ENCODE data around the gene AKR1B1. TPM values are rescaled to one million over a fixed set of nuclear protein-coding genes. Genes with fewer than 3 reads are reported as not detected.

Gene AKR1B1
- total RNA-seq, 1 donor: 85.8 TPM

- DNase-seq (ENCODE audit: insufficient read length, low spot score, missing footprints): peak; percentile 92
- Histone ChIP-seq H3K27me3 (ENCODE audit: insufficient read depth, low read length) (no peaks in the 10 kb centered on the region), H2AFZ (ENCODE audit: low read length) (peak overlapping the region; percentile 98), H3K4me2 (ENCODE audit: insufficient read depth, low read length) (peak overlapping the region; percentile 94), H3K4me1 (ENCODE audit: insufficient read depth, low read length) (peaks cover 18% of the 10 kb centered on the region), H3K36me3 (ENCODE audit: insufficient read depth, low read length) (no peaks in the 10 kb centered on the region), H3K4me3 (ENCODE audit: insufficient read depth, low read length) (peak overlapping the region; percentile 70), H3K9me3 (ENCODE audit: low read depth, low read length) (no peaks in the 10 kb centered on the region), H3K79me2 (ENCODE audit: insufficient read depth, low read length) (no peaks in the 10 kb centered on the region), H4K20me1 (ENCODE audit: insufficient read depth, low read length) (no peaks in the 10 kb centered on the region), H3K27ac (ENCODE audit: low read depth, low read length) (peak overlapping the region; percentile 64)
- TF ChIP-seq CTCF (IDR thresholded peaks at IDR 0.05; ENCODE audit: extremely low read depth, low read depth, low read length): peak; percentile 89
These were observed 26.4 kb downstream of the AKR1B1 start for GRCh38 chr7:134432296-134433152.

GRCh38 chr7:134431815-134432214 is 27.1 kb downstream of the AKR1B1 start:
- peak overlapping the region; percentile 98 for H2AFZ ChIP-seq (ENCODE audit: low read length)
- TF ChIP-seq CTCF (IDR thresholded peaks at IDR 0.05; ENCODE audit: extremely low read depth, low read depth, low read length): no peak
- peak overlapping the region; percentile 70 for H3K4me3 ChIP-seq (ENCODE audit: insufficient read depth, low read length)
- no peak for DNase-seq (ENCODE audit: insufficient read length, low spot score, missing footprints)
- peaks cover 18% of the 10 kb centered on the region for H3K4me1 ChIP-seq (ENCODE audit: insufficient read depth, low read length)
- no peaks in the 10 kb centered on the region for H3K9me3 ChIP-seq (ENCODE audit: low read depth, low read length)
- peak overlapping the region; percentile 64 for H3K27ac ChIP-seq (ENCODE audit: low read depth, low read length)
- no peaks in the 10 kb centered on the region for H3K36me3 ChIP-seq (ENCODE audit: insufficient read depth, low read length)
- no peaks in the 10 kb centered on the region for H3K79me2 ChIP-seq (ENCODE audit: insufficient read depth, low read length)
- no peaks in the 10 kb centered on the region for H4K20me1 ChIP-seq (ENCODE audit: insufficient read depth, low read length)
- no peaks in the 10 kb centered on the region for H3K27me3 ChIP-seq (ENCODE audit: insufficient read depth, low read length)
- peak overlapping the region; percentile 94 for H3K4me2 ChIP-seq (ENCODE audit: insufficient read depth, low read length)

GRCh38 chr7:134429481-134429880 is 29.4 kb downstream of the AKR1B1 start:
- no peaks in the 10 kb centered on the region for H4K20me1 ChIP-seq (ENCODE audit: insufficient read depth, low read length)
- H3K4me2 ChIP-seq (ENCODE audit: insufficient read depth, low read length): no peak overlapping the region
- H3K4me1 ChIP-seq (ENCODE audit: insufficient read depth, low read length): peaks cover 11% of the 10 kb centered on the region
- H3K36me3 ChIP-seq (ENCODE audit: insufficient read depth, low read length): no peaks in the 10 kb centered on the region
- H2AFZ ChIP-seq (ENCODE audit: low read length): no peak overlapping the region
- no peak overlapping the region for H3K4me3 ChIP-seq (ENCODE audit: insufficient read depth, low read length)
- H3K79me2 ChIP-seq (ENCODE audit: insufficient read depth, low read length): no peaks in the 10 kb centered on the region
- no peaks in the 10 kb centered on the region for H3K9me3 ChIP-seq (ENCODE audit: low read depth, low read length)
- TF ChIP-seq CTCF (IDR thresholded peaks at IDR 0.05; ENCODE audit: extremely low read depth, low read depth, low read length): no peak
- no peak overlapping the region for H3K27ac ChIP-seq (ENCODE audit: low read depth, low read length)
- no peaks in the 10 kb centered on the region for H3K27me3 ChIP-seq (ENCODE audit: insufficient read depth, low read length)
- no peak for DNase-seq (ENCODE audit: insufficient read length, low spot score, missing footprints)

- peaks cover 9% of the 10 kb centered on the region for H3K4me1 ChIP-seq (ENCODE audit: insufficient read depth, low read length)
- no peak overlapping the region for H2AFZ ChIP-seq (ENCODE audit: low read length)
- no peak overlapping the region for H3K4me2 ChIP-seq (ENCODE audit: insufficient read depth, low read length)
- no peaks in the 10 kb centered on the region for H3K9me3 ChIP-seq (ENCODE audit: low read depth, low read length)
- H4K20me1 ChIP-seq (ENCODE audit: insufficient read depth, low read length): no peaks in the 10 kb centered on the region
- no peak overlapping the region for H3K27ac ChIP-seq (ENCODE audit: low read depth, low read length)
- no peaks in the 10 kb centered on the region for H3K79me2 ChIP-seq (ENCODE audit: insufficient read depth, low read length)
- DNase-seq (ENCODE audit: insufficient read length, low spot score, missing footprints): no peak
- no peaks in the 10 kb centered on the region for H3K27me3 ChIP-seq (ENCODE audit: insufficient read depth, low read length)
- no peak overlapping the region for H3K4me3 ChIP-seq (ENCODE audit: insufficient read depth, low read length)
- H3K36me3 ChIP-seq (ENCODE audit: insufficient read depth, low read length): no peaks in the 10 kb centered on the region
- TF ChIP-seq CTCF (IDR thresholded peaks at IDR 0.05; ENCODE audit: extremely low read depth, low read depth, low read length): no peak
These were observed 30.0 kb downstream of the AKR1B1 start for GRCh38 chr7:134428942-134429341.
